ENCODE results near the gene CAMSAP1.

- no peak for TF ChIP-seq POLR2A (IDR thresholded peaks at IDR 0.05)
- TF ChIP-seq CTCF (IDR thresholded peaks at IDR 0.05) = no peak
Measured at GRCh38 chr9:135880438-135880837, 26.9 kb downstream of the CAMSAP1 start.

Data from lower leg skin (tissue), 3 donors.